ENCODE results near the gene DMRTB1. TPM values are rescaled to one million over a fixed set of nuclear protein-coding genes. Genes with fewer than 3 reads are reported as not detected.

The DMRTB1 gene
- total RNA-seq, 1 donor from 2014 or later: not detected

GRCh38 chr1:53498555-53499131, 39.4 kb downstream of the DMRTB1 start:
- H3K79me2 ChIP-seq (ENCODE audit: low read depth): no peaks in the 10 kb centered on the region
- H3K36me3 ChIP-seq: no peaks in the 10 kb centered on the region
- Mint-ChIP-seq H3K4me3 (no peak overlapping the region), H3K9me3 (no peaks in the 10 kb centered on the region), H3K36me3 (no peaks in the 10 kb centered on the region), H3K4me1 (peaks cover 24% of the 10 kb centered on the region), H3K27me3 (ENCODE audit: insufficient read depth, low read depth) (peaks cover 8% of the 10 kb centered on the region), H3K27ac (peak overlapping the region; percentile 79)
- peaks cover 8% of the 10 kb centered on the region for H3F3A ChIP-seq (ENCODE audit: low read depth)
- no peak overlapping the region for H3K4me2 ChIP-seq
- TF ChIP-seq EZH2 (IDR thresholded peaks at IDR 0.05): no peak
- TF ChIP-seq EZH2phosphoT487 (IDR thresholded peaks at IDR 0.05): no peak
- TF ChIP-seq, protein P1, sequence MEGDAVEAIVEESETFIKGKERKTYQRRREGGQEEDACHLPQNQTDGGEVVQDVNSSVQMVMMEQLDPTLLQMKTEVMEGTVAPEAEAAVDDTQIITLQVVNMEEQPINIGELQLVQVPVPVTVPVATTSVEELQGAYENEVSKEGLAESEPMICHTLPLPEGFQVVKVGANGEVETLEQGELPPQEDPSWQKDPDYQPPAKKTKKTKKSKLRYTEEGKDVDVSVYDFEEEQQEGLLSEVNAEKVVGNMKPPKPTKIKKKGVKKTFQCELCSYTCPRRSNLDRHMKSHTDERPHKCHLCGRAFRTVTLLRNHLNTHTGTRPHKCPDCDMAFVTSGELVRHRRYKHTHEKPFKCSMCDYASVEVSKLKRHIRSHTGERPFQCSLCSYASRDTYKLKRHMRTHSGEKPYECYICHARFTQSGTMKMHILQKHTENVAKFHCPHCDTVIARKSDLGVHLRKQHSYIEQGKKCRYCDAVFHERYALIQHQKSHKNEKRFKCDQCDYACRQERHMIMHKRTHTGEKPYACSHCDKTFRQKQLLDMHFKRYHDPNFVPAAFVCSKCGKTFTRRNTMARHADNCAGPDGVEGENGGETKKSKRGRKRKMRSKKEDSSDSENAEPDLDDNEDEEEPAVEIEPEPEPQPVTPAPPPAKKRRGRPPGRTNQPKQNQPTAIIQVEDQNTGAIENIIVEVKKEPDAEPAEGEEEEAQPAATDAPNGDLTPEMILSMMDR (IDR thresholded peaks at IDR 0.05): no peak
- no peak overlapping the region for H3K9ac ChIP-seq
- H3K27me3 ChIP-seq: no peaks in the 10 kb centered on the region
- H3K9me3 ChIP-seq (ENCODE audit: low read depth): no peaks in the 10 kb centered on the region
- no peak for DNase-seq (ENCODE audit: low spot score)
- no peak overlapping the region for H3K27ac ChIP-seq
- H2AFZ ChIP-seq (replicated peaks): no peak overlapping the region
- peaks cover 23% of the 10 kb centered on the region for H3K4me1 ChIP-seq
- H3K4me3 ChIP-seq: no peak overlapping the region
- no peaks in the 10 kb centered on the region for H4K20me1 ChIP-seq (ENCODE audit: low read depth)

GRCh38 chr1:53499257-53500203, 40.3 kb downstream of the DMRTB1 start:
- H3K4me3 Mint-ChIP-seq: no peak overlapping the region
- H3K36me3 ChIP-seq: no peaks in the 10 kb centered on the region
- H3K4me1 ChIP-seq: peaks cover 28% of the 10 kb centered on the region
- H3K9me3 ChIP-seq (ENCODE audit: low read depth): no peaks in the 10 kb centered on the region
- H3K4me3 ChIP-seq: no peak overlapping the region
- H3K4me2 ChIP-seq: no peak overlapping the region
- H3K9ac ChIP-seq: no peak overlapping the region
- H2AFZ ChIP-seq (replicated peaks): no peak overlapping the region
- H3K27me3 Mint-ChIP-seq (ENCODE audit: insufficient read depth, low read depth): peaks cover 10% of the 10 kb centered on the region
- no peaks in the 10 kb centered on the region for H3K79me2 ChIP-seq (ENCODE audit: low read depth)
- no peaks in the 10 kb centered on the region for H3K36me3 Mint-ChIP-seq
- no peak for TF ChIP-seq EZH2phosphoT487 (IDR thresholded peaks at IDR 0.05)
- no peak for TF ChIP-seq EZH2 (IDR thresholded peaks at IDR 0.05)
- TF ChIP-seq, protein P1 (IDR thresholded peaks at IDR 0.05): no peak
- no peaks in the 10 kb centered on the region for H4K20me1 ChIP-seq (ENCODE audit: low read depth)
- H3K4me1 Mint-ChIP-seq: peaks cover 29% of the 10 kb centered on the region
- peak overlapping the region; percentile 76 for H3K27ac Mint-ChIP-seq
- no peaks in the 10 kb centered on the region for H3K9me3 Mint-ChIP-seq
- no peak overlapping the region for H3K27ac ChIP-seq
- DNase-seq (ENCODE audit: low spot score): no peak
- no peaks in the 10 kb centered on the region for H3K27me3 ChIP-seq
- peaks cover 13% of the 10 kb centered on the region for H3F3A ChIP-seq (ENCODE audit: low read depth)

DNA sequence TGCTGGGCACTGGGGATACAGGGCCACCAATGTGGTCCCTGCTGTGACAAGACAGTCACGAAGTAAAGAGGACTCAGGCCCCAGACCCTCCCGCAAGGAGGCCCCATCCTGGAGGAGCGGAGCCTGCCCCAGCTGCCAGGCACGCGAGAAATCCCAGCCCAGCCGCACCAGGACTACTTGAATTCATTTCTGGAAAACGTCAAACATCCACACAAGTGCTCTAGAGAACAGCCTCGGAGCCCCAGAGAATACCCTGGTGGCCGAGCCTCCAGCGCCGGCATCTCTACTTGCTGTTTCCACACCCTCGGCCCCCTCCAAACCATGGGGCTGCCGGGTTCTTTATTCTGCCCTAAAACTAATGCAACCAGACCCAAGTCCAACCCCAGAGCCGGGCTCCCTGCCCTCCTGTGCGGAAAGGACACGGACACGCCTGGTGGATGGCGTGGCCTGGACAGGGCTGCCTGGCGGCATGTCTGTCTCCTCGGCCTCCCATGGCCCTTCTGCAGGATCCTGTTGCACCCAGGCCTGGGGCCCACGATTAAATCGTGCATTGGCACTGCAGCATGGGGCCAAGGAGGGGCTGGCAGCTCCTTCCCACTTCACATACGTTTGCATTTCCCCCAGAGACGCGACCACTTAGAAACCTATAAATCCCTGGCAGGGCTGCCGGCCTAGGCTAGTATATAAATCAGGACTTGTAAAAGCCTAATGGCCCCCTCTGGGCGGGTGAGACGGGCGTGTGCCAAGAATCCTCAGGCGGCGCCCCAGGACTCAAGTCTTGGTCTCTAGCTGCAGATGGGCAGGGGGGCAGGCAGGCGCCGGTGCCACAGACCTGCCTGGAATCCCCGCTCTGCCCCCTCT, 41.2 kb downstream of the DMRTB1 start:
- no peak overlapping the region for H3K4me2 ChIP-seq
- H3K9me3 ChIP-seq (ENCODE audit: low read depth): no peaks in the 10 kb centered on the region
- no peak overlapping the region for H3K9ac ChIP-seq
- peak overlapping the region; percentile 76 for H3K27ac Mint-ChIP-seq
- DNase-seq (ENCODE audit: low spot score): no peak
- H3K4me3 Mint-ChIP-seq: no peak overlapping the region
- peaks cover 32% of the 10 kb centered on the region for H3K4me1 Mint-ChIP-seq
- H3K9me3 Mint-ChIP-seq: no peaks in the 10 kb centered on the region
- H3K36me3 ChIP-seq: no peaks in the 10 kb centered on the region
- H3K36me3 Mint-ChIP-seq: no peaks in the 10 kb centered on the region
- no peak overlapping the region for H3K4me3 ChIP-seq
- no peak overlapping the region for H2AFZ ChIP-seq (replicated peaks)
- no peaks in the 10 kb centered on the region for H3K79me2 ChIP-seq (ENCODE audit: low read depth)
- H3K27ac ChIP-seq: no peak overlapping the region
- H3K27me3 Mint-ChIP-seq (ENCODE audit: insufficient read depth, low read depth): peaks cover 10% of the 10 kb centered on the region
- H3F3A ChIP-seq (ENCODE audit: low read depth): peaks cover 16% of the 10 kb centered on the region
- peaks cover 28% of the 10 kb centered on the region for H3K4me1 ChIP-seq
- H3K27me3 ChIP-seq: no peaks in the 10 kb centered on the region
- TF ChIP-seq, protein P1 (IDR thresholded peaks at IDR 0.05): no peak
- TF ChIP-seq EZH2 (IDR thresholded peaks at IDR 0.05) (no peak), EZH2phosphoT487 (IDR thresholded peaks at IDR 0.05) (no peak)
- H4K20me1 ChIP-seq (ENCODE audit: low read depth): no peaks in the 10 kb centered on the region

Data from neural progenitor cell (in vitro differentiated cells).